HepG2 (cell line): Measurements from ENCODE around the gene CYB561. TPM values are rescaled to one million over a fixed set of nuclear protein-coding genes. Genes with fewer than 3 reads are reported as not detected.

Experiments used
- ARID5B ChIP-seq: IDR thresholded peaks from 2 replicates; pipeline ENCODE4 v1.4.0; 2020; ENCODE audit warnings: mild to moderate bottlenecking, missing genetic modification reagents
- CTCF ChIP-seq: sonication (generic); formaldehyde crosslinking; IDR thresholded peaks from 2 replicates; pipeline ENCODE4 v1.5.0; 2020; ENCODE audit warnings: mild to moderate bottlenecking, missing genetic modification reagents, moderate library complexity
- GTF3A ChIP-seq: sonication (generic); formaldehyde crosslinking; conservative IDR thresholded peaks from 2 replicates; pipeline ENCODE4 v1.4.0; 2020; ENCODE audit warnings: mild to moderate bottlenecking, missing genetic modification reagents
- HOXA5 ChIP-seq: sonication (generic); formaldehyde crosslinking; IDR thresholded peaks from 2 replicates; pipeline ENCODE4 v1.4.0; 2020; ENCODE audit warnings: missing genetic modification reagents
- KLF13 ChIP-seq: sonication (generic); formaldehyde crosslinking; IDR thresholded peaks from 2 replicates; pipeline ENCODE4 v1.4.0; 2020; ENCODE audit warnings: mild to moderate bottlenecking, missing genetic modification reagents
- RAD21 ChIP-seq: fragments of 450-650 bp; formaldehyde crosslinking; IDR thresholded peaks from 2 replicates; pipeline ENCODE4 v1.5.0; 2020; ENCODE audit warnings: mild to moderate bottlenecking
- SMAD1 ChIP-seq: sonication (generic); formaldehyde crosslinking; IDR thresholded peaks from 2 replicates; pipeline ENCODE4 v1.4.0; 2020; ENCODE audit warnings: missing genetic modification reagents, low read depth, mild to moderate bottlenecking, borderline replicate concordance
- SMYD3 ChIP-seq: sonication (generic); formaldehyde crosslinking; IDR thresholded peaks from 2 replicates; pipeline ENCODE4 v1.8.1; 2023; ENCODE audit warnings: mild to moderate bottlenecking, missing genetic modification reagents
- THAP7 ChIP-seq: sonication (generic); formaldehyde crosslinking; IDR thresholded peaks from 2 replicates; pipeline ENCODE4 v1.8.1; 2023; ENCODE audit warnings: mild to moderate bottlenecking, missing genetic modification reagents
- TSC22D2 ChIP-seq: sonication (generic); formaldehyde crosslinking; IDR thresholded peaks from 2 replicates; pipeline ENCODE4 v1.5.1; 2020; ENCODE audit warnings: missing genetic modification reagents, mild to moderate bottlenecking, borderline replicate concordance
- ZNF281 ChIP-seq: sonication (generic); formaldehyde crosslinking; IDR thresholded peaks from 2 replicates; pipeline ENCODE4 v1.4.0; 2020; ENCODE audit warnings: missing genetic modification reagents, borderline replicate concordance
- ZNF674 ChIP-seq: sonication (generic); formaldehyde crosslinking; IDR thresholded peaks from 2 replicates; pipeline ENCODE4 v1.5.0; 2020; ENCODE audit warnings: low read depth, mild to moderate bottlenecking, missing genetic modification reagents
- ZNF720 ChIP-seq: sonication (generic); formaldehyde crosslinking; IDR thresholded peaks from 2 replicates; pipeline ENCODE4 v1.4.0; 2020; ENCODE audit warnings: missing genetic modification reagents
- ZNF839 ChIP-seq: sonication (generic); formaldehyde crosslinking; IDR thresholded peaks from 2 replicates; pipeline ENCODE4 v1.4.0; 2020; ENCODE audit warnings: missing genetic modification reagents, mild to moderate bottlenecking, borderline replicate concordance
- ZNF891 ChIP-seq: sonication (generic); formaldehyde crosslinking; IDR thresholded peaks from 2 replicates; pipeline ENCODE4 v1.5.0; 2020; ENCODE audit warnings: mild to moderate bottlenecking, missing genetic modification reagents
- ZSCAN31 ChIP-seq: sonication (generic); formaldehyde crosslinking; IDR thresholded peaks from 2 replicates; pipeline ENCODE4 v1.5.0; 2020; ENCODE audit warnings: low read depth, mild to moderate bottlenecking, missing genetic modification reagents
- ZSCAN5A ChIP-seq: sonication (generic); formaldehyde crosslinking; IDR thresholded peaks from 2 replicates; pipeline ENCODE4 v1.8.0; 2022; ENCODE audit warnings: mild to moderate bottlenecking, missing genetic modification reagents, borderline replicate concordance
- polyA plus RNA-seq, 8 experiments: library from polyadenylated mRNA; depleted of rRNA in 3 of 8; stranded (reverse) in 7 of 8; unstranded in 1 of 8; fragments of >200 nt; fragmentation: Illumina TruSeq in 4 of 8; extraction: Trizol in 4 of 8; gene quantifications; 2 replicates each; pipeline versions ENCODE4 v1.2.1 to v1.2.3, GENCODE V29; 2011 to 2016; ENCODE audit warnings: low read depth in 4 of 8, missing spikeins in 1 of 8, mixed read lengths in 1 of 8; ENCODE audit not compliant: insufficient read depth in 1 of 8
- total RNA-seq, 5 experiments: library from RNA; depleted of rRNA; stranded (reverse); fragments of >200 nt; fragmentation: Illumina TruSeq; extraction: Trizol; gene quantifications; 2 replicates each; pipeline ENCODE4 v1.2.3, GENCODE V29; 2016; ENCODE audit warnings: low read depth in 1 of 5

CYB561 gene
- total and polyA plus RNA-seq, 2 of the 13 experiments (the other 11 are each of a cell fraction or from before 2014, with no cell fraction given), result 1.5 to 6.7 TPM

- peak; percentile 62 for TF ChIP-seq CTCF (CRISPR knock-in tag)
- TF ChIP-seq RAD21 (CRISPR knock-in tag), result peak; percentile 43; the same call in 1 of the 2 replicates
- 0 out of 2 replicates have a peak, but pooled peaks have one; percentile 78 for TF ChIP-seq SMAD1
- no peak for TF ChIP-seq ZNF281 (CRISPR knock-in tag)
- no peak for TF ChIP-seq SMYD3
- TF ChIP-seq ZNF674 (CRISPR knock-in tag), result no peak
- TF ChIP-seq ZNF891, result no peak; the same call in 1 of the 2 replicates
- TF ChIP-seq ZNF720 (CRISPR knock-in tag), result no peak
- TF ChIP-seq KLF13 (CRISPR knock-in tag), result peak; percentile 75; the same call in 1 of the 2 replicates
- TF ChIP-seq ZSCAN31, result 0 out of 2 replicates have a peak, but pooled peaks have one; percentile 39
- no peak for TF ChIP-seq GTF3A (CRISPR knock-in tag)
- no peak for TF ChIP-seq ZSCAN5A
- no peak for TF ChIP-seq HOXA5 (CRISPR knock-in tag)
- peak; percentile 62; the same call in 1 of the 2 replicates for TF ChIP-seq TSC22D2 (CRISPR knock-in tag)
- TF ChIP-seq THAP7 (CRISPR knock-in tag), result no peak
- 0 out of 2 replicates have a peak, but pooled peaks have one; percentile 50 for TF ChIP-seq ZNF839 (CRISPR knock-in tag)
- TF ChIP-seq ARID5B (CRISPR knock-in tag), result 0 out of 2 replicates have a peak, but pooled peaks have one; percentile 9
These were observed at the start of gene CYB561 (continued) for GRCh38 chr17:63445954-63446752.
